ENCODE measurements around the gene FTO.
"Not testable (repeated sequence)": the region's sequence is repeated elsewhere in the genome, so short reads cannot be mapped to it uniquely, and the experiment has no call there.

Gene FTO

GRCh38 chr16:53826658-53827057 is 122.7 kb downstream of the FTO start:
- DNase-seq (ENCODE audit: low read depth in 3 of 3) = no peak

DNA sequence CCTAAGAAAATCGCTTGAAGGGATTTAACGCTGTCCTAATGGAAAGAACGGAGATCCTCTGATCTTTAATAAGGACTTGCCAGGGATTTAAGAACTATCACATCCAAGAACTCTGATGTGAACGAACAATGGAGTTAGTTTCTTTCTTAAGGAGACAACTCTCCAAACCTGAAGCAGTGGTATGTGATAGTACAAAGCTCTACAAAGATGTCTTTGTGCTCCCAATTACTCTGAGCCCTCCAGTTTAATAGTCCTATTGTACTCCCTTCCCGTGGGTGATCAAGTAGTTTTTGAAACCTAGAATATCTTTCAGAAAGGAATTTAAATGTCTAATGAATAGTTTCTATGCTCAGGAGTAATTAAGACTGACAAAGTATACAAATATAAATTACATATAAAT is 123.8 kb downstream of the FTO start:
- DNase-seq (ENCODE audit: low read depth in 3 of 3) = no peak

GRCh38 chr16:53829186-53829747 is 125.3 kb downstream of the FTO start:
- no peak for DNase-seq (ENCODE audit: low read depth in 3 of 3)

DNA sequence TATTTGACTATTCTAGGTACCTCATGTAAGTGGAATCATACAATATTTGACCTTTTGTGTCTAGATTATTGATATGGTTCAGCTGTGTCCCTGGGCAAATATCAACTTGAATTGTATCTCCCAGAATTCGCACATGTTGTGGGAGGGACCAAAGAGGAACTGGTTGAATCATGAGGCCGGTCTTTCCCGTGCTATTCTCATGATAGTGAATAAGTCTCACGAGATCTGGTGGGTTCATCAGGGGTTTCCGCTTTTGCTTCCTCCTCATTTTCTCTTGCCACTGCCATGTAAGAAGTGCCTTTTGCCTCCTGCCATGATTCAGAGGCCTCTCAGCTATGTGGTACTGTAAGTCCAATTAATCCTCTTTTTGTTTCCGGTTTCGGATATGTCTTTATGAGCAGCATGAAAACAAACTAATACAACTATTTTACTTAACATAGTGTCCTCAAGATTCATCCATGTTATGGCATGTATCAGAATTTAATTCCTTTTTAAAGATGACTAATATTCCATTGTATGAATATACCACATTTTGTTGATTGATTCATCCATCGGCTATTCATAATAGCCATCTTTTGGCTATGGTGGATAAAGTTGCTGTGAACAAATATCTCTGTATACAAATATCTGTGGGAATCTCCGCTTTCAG is 129.1 kb downstream of the FTO start:
- DNase-seq (ENCODE audit: low read depth in 3 of 3) = no peak

GRCh38 chr16:53836142-53836541 is 132.2 kb downstream of the FTO start:
- no peak for DNase-seq (ENCODE audit: low read depth in 3 of 3)

- no peak for DNase-seq (ENCODE audit: low read depth in 3 of 3)
These were observed 132.7 kb downstream of the FTO start for GRCh38 chr16:53836680-53837079.

DNA sequence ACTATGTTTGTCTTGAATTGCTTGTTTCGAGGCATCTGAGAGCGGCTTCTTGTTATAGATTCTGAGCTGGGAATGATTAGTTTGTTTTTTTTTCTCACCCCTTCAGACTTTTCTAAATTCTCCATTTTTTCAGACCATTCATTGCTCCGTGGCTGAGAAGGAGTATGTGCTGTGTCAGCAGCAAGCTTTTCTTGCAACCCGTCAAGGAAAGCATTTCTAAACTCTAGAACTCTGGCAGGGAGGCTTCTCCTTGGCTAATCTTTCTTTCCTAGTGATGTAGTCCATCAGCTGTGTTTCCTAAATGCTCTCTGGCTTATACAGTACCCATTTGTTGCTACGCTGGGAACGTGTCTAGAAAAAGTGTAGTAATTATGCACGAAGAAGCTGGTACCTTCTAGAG is 133.5 kb downstream of the FTO start:
- no peak for DNase-seq (ENCODE audit: low read depth in 3 of 3)

- DNase-seq (ENCODE audit: low read depth in 3 of 3) = no peak
These were observed 135.2 kb downstream of the FTO start for GRCh38 chr16:53839150-53839549.

DNA sequence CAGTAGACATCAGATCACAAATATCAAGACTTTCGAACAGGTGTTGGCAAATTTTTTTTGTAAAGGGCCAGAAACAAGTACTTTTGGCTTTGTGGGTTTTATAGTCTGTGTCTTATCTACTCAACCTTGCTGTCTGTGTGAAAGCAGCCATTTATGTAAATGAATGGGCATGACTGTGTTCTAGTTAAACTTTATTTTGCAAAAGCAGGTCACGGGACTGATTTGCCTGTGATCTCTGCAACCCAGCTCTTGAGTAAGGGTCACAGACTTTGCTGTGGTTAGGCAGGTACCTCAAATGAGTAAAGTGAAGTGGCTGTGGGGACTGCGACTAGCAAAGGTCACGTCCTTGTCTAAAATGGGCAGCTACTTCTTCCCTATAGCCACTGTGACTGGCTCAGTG is 136.5 kb downstream of the FTO start:
- DNase-seq (ENCODE audit: low read depth in 3 of 3) = no peak

- DNase-seq (ENCODE audit: low read depth in 3 of 3) = no peak
These were observed 137.9 kb downstream of the FTO start for GRCh38 chr16:53841884-53842283.

DNA sequence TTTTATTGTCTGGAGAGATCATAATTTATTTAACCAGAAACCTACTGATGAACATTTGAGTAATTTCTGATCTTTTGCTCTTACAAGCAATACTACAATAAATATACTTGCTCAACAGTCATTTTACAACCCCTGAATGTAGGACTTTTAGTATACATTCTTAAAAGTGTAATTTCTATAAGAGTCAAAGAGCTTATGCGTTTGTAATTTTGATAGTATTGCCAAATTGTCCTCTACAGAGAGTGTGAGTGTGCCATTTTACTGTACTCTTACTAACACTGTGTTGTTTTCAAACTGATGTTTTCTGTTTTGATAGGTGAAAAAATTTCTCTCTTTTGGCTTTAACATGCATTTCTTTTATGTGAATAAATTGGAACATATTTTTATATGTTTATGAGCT is 139.1 kb downstream of the FTO start:
- DNase-seq (ENCODE audit: low read depth in 3 of 3) = no peak

DNA sequence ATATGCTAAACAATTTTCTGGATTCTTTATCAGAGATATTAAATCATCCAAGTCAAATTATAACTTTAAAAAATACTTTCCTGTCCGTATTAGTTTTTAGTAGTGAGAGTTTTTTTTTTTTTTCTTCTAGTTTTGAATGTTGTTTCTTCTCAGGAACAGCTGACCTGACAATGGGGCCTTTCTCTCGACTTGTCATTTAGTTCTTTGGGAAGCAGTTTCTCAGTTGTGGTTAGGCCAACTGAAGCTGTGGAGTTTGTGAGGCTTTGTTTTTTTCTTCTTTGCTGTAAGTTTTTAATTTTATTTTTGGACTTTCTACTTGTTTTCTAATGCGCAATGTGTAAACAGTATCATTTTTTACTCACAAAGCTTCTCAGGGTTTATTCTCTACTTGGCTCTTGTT is 140.8 kb downstream of the FTO start:
- DNase-seq (ENCODE audit: low read depth in 3 of 3) = no peak

DNA sequence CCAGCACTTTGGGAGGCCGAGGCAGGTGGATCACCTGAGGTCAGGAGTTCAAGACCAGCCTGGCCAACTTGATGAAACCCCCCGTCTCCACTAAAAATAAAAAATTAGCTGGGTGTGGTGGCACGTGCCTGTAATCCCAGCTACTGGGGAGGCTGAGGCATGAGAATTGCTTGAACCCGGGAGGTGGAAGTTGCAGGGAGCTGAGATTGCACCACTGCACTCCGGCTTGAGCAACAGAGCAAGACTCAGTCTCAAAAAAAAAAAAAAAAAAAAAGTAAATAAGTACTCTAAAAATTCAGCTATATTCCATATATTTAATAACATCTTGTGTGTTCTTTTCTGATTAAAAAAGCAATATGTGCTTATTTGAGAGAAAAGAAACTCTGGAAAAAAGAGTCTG is 142.6 kb downstream of the FTO start:
- not testable (repeated sequence) for DNase-seq (ENCODE audit: low read depth in 3 of 3)

- no peak for DNase-seq (ENCODE audit: low read depth in 3 of 3)
These were observed 143.0 kb downstream of the FTO start for GRCh38 chr16:53846971-53847370.

GRCh38 chr16:53848277-53848942 is 144.5 kb downstream of the FTO start:
- no peak for DNase-seq (ENCODE audit: low read depth in 3 of 3)

- no peak for DNase-seq (ENCODE audit: low read depth in 3 of 3)
These were observed 145.0 kb downstream of the FTO start for GRCh38 chr16:53848950-53849349.

DNA sequence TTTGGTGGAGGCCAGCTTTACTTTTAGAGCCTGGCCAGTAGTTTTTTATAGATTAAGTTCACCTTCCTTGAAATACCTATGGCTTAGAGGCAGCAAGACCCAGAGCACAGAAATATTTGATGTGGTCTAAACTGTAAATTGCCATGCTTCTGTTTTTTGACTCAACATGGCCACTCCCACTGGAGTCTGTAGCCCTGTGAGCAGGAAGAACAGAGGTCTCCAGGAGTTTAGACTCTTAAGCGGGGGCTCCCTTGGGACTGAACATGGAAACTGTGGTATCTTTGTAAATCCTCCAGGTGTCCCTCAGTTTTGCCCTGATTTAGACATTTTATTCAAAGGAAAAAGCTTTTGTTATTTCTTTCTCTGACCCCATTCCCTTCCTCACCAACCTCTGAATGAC is 145.6 kb downstream of the FTO start:
- DNase-seq (ENCODE audit: low read depth in 3 of 3) = no peak

DNA sequence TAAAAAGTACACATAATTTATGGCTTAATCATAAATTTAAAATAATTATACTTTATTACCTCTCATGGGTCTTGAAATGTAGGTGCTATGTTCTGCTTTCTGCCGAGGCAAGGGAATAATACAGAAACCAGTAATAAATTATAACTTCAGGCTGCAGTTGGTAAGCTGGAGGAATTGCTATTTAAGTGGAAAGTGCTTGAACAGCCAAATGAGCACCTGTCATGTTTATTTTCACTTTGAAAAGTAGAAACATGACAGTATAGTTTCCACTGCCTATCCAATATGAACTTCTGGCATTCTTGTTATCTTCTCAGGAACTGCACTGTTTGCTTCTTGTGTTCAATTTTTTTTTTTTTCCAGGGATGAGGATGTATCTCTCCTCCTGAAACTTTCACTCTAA is 146.0 kb downstream of the FTO start:
- DNase-seq (ENCODE audit: low read depth in 3 of 3) = no peak

DNA sequence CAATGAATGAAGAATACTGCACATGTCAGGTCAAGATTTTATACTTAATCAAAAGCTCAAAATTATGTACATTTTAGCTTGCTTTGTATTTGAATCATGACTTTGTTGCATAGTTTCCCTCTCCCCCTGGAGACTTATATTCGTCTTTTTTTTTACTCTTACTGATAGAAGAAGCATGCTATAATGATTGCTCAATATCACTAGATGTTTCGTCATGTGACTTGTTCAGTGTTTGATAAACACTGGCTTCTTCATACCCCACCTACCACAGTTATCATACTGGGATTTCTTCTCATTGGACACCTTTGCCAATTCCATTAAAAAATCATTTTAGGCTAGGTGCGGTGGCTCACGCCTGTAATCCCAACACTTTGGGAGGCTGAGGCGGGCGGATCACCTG is 148.7 kb downstream of the FTO start:
- DNase-seq (ENCODE audit: low read depth in 3 of 3) = no peak

GRCh38 chr16:53855056-53855455 is 151.1 kb downstream of the FTO start:
- no peak for DNase-seq (ENCODE audit: low read depth in 3 of 3)

DNA sequence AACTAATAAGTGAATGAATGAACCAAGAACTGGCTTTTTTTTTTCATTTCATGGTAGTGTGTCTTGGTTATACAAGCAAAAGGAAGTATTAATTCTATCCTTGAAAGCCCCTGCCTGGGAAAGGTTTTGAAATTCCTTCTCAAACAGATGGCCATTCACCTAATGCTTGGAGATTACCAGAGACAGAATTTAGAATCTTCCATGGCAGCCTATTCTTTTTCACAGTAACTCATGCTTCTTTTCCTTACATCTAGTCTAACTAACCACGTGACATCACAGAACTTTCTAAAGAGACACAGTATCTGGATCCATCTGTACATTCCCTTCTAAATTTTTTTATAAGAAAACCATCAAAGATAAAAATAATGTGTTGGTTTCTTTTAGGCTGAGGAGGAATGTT is 151.6 kb downstream of the FTO start:
- DNase-seq (ENCODE audit: low read depth in 3 of 3) = no peak

DNA sequence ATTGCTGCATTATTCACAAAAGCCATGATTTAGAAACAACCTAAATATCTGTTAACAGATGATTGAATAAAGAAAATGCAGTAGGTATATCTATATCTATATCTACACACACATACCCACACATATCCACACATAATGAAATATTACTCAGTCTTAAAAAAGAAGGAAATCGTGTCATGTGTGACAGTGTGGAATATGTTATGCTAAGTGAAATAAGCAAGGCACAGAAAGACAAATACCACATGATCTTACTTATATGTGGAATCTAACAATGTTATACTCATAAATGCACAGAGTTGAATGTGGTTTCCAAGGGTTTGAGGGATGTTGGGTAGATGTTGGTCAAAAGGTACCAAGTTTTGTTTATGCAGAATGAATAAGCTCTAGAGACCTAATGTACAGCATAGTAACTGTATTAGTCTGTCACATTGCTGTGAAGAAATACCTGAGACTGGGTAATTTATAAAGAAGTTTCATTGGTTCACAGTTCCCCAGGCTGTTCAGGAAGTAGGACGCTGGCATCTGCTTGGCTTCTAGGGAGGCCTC is 156.1 kb downstream of the FTO start:
- DNase-seq (ENCODE audit: low read depth in 3 of 3) = no peak

GRCh38 chr16:53863861-53864260 is 159.9 kb downstream of the FTO start:
- DNase-seq (ENCODE audit: low read depth in 3 of 3) = no peak
